Adrenal gland (tissue), 12 donors: ENCODE data around the gene MCF2L. TPM values are rescaled to one million over a fixed set of nuclear protein-coding genes. Genes with fewer than 3 reads are reported as not detected.

Experiments
- DNase-seq, 7 donors: peaks; one replicate each; pipeline ENCODE4 v3.0.0-alpha.2; 2019 to 2020
- H3K27ac ChIP-seq, 5 donors: fragments of 200-600 bp; sonication (generic) in 4 of 5; 1 replicate in 3 of 5; 2 replicates in 2 of 5; pipeline versions ENCODE4 v1.5.1 to v1.8.0; 2016 to 2020; ENCODE audit warnings: mild to moderate bottlenecking in 1 of 5
- H3K27me3 ChIP-seq: fragments of 200-600 bp; 2 replicates; pipeline ENCODE4 v1.8.0; 2021
- H3K36me3 ChIP-seq, 2 donors: fragments of 200-600 bp; replicated peaks in 1 of 2; 1 replicate in 1 of 2; 2 replicates in 1 of 2; pipeline versions ENCODE4 v1.5.1 to v1.8.0; 2018 to 2022
- H3K4me1 ChIP-seq, 2 donors: fragments of 200-600 bp; replicated peaks in 1 of 2; 1 replicate in 1 of 2; 2 replicates in 1 of 2; pipeline versions ENCODE4 v1.5.1 to v1.8.0; 2018 to 2021
- H3K4me3 ChIP-seq, 4 donors: fragments of 200-600 bp; sonication (generic) in 3 of 4; one replicate each; pipeline ENCODE4 v1.5.1; 2016 to 2018
- H3K9me3 ChIP-seq, 3 donors: fragments of 200-600 bp; sonication (generic) in 1 of 3; replicated peaks in 1 of 3; 1 replicate in 2 of 3; 2 replicates in 1 of 3; pipeline versions ENCODE4 v1.5.1 to v1.8.0; 2016 to 2021
- POLR2A ChIP-seq, 2 donors: fragments of 450-650 bp; IDR thresholded peaks; one replicate each; pipeline ENCODE4 v1.6.1; 2017; ENCODE audit warnings: antibody characterized with exemption in 2 of 2, mild to moderate bottlenecking in 2 of 2, moderate library complexity in 1 of 2
- WGBS, 4 donors: extraction: QIAGEN DNeasy Blood & Tissue Kit in 2 of 4; methylation state at CpG; one replicate each; pipeline versions ENCODE4 v1.1.5 to v1.1.7; 2013 to 2017; 5-methylcytosine and 5-hydroxymethylcytosine counted together
- intact Hi-C, 2 donors: fragments of 100-400 bp; cut with DNase I; formaldehyde crosslinking; loops; one replicate each; pipeline versions ENCODE4 v1.14.1 to v1.15.0; 2022 to 2023
- polyA plus RNA-seq, 3 donors: library from polyadenylated mRNA; stranded (reverse); fragments of 200-250 nt in 2 of 3; fragments of 350-450 nt in 1 of 3; fragmentation: Illumina TruSeq in 1 of 3; extraction: RNeasy Lipid Tissue Mini Kit (QIAGEN cat#74804) in 1 of 3; gene quantifications; one replicate each; pipeline ENCODE4 v1.2.3, GENCODE V29; 2013 to 2014
- total RNA-seq, 9 donors: library from RNA; depleted of rRNA in 4 of 9; stranded (reverse); fragments of >200 nt in 4 of 9; fragments of 120-200 nt in 1 of 9; fragmentation: NEBNext Ultra II Directional in 1 of 9; extraction: Animal tissue kit (Norgen Biotek cat#: 25700) in 1 of 9; gene quantifications; one replicate each; pipeline versions ENCODE4 v1.1.0 to v1.2.4, GENCODE V29; 2013 to 2023
- TF ChIP-seq, protein P1 (sequence below), 6 experiments: fragments of 450-650 bp in 4 of 6; fragments of 200-600 bp in 2 of 6; sonication (generic) in 1 of 6; IDR thresholded peaks; 1 replicate in 5 of 6; 2 replicates in 1 of 6; pipeline versions ENCODE4 v1.5.1 to v1.8.0; 2016 to 2021; ENCODE audit warnings: antibody characterized with exemption in 6 of 6, mild to moderate bottlenecking in 2 of 6, moderate library complexity in 1 of 6
- donor health status: healthy with polysubstance abuse.
- donor health status: Bipolar disorder and iron deficiency.
- donor health status: DM: yes; HTN: yes; CAD: no.
- donor health status: DM: no; HTN: no; CAD: no.
- donor health status: DM: no; HTN: no; CAD: no.
- donor health status: DM: yes; HTN: yes; CAD: no.

The MCF2L gene
- total and polyA plus RNA-seq, 12 donors: 7.6 to 49.0 (median 15.3) TPM

DNA sequence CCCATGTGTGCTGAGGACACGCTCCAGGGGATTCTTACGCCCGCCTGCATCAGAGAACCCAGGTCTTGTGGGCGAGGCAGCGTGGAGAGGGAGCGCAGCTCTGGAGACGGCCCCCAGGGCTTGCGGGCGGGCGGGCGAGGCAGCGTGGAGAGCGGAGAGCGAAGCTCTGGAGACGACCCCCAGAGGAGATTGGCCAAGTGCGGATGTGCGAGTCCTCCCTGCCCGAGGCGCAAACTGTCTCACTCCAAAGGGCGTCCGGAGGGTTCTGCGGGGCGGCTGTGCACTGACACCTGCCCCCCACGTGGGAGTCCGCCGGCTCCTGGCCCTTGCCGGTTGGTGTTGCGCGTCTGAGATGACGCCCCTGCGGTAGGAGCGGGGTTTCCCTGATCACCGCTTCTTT is 39.8 kb downstream of the MCF2L start:
- 76 to 88% (median 86%) methylated on average over 10 to 33 of the region's 33 CpGs for WGBS, 4 donors
- intact Hi-C loops: no loop called here
- Histone ChIP-seq H3K9me3 (no peaks in the 10 kb centered on the region), H3K27ac (peak overlapping the region in 2 of 5 donors; percentile 29 to 78), H3K36me3 (no peaks in the 10 kb centered on the region), H3K4me3 (no peak overlapping the region), H3K27me3 (no peaks in the 10 kb centered on the region), H3K4me1 (peaks cover 0 to 12% of the 10 kb centered on the region in 2 donors)
- DNase-seq: no peak
- TF ChIP-seq, protein P1, sequence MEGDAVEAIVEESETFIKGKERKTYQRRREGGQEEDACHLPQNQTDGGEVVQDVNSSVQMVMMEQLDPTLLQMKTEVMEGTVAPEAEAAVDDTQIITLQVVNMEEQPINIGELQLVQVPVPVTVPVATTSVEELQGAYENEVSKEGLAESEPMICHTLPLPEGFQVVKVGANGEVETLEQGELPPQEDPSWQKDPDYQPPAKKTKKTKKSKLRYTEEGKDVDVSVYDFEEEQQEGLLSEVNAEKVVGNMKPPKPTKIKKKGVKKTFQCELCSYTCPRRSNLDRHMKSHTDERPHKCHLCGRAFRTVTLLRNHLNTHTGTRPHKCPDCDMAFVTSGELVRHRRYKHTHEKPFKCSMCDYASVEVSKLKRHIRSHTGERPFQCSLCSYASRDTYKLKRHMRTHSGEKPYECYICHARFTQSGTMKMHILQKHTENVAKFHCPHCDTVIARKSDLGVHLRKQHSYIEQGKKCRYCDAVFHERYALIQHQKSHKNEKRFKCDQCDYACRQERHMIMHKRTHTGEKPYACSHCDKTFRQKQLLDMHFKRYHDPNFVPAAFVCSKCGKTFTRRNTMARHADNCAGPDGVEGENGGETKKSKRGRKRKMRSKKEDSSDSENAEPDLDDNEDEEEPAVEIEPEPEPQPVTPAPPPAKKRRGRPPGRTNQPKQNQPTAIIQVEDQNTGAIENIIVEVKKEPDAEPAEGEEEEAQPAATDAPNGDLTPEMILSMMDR (IDR thresholded peaks at IDR 0.05): no peak
- no peak for TF ChIP-seq POLR2A (IDR thresholded peaks at IDR 0.05)

DNA sequence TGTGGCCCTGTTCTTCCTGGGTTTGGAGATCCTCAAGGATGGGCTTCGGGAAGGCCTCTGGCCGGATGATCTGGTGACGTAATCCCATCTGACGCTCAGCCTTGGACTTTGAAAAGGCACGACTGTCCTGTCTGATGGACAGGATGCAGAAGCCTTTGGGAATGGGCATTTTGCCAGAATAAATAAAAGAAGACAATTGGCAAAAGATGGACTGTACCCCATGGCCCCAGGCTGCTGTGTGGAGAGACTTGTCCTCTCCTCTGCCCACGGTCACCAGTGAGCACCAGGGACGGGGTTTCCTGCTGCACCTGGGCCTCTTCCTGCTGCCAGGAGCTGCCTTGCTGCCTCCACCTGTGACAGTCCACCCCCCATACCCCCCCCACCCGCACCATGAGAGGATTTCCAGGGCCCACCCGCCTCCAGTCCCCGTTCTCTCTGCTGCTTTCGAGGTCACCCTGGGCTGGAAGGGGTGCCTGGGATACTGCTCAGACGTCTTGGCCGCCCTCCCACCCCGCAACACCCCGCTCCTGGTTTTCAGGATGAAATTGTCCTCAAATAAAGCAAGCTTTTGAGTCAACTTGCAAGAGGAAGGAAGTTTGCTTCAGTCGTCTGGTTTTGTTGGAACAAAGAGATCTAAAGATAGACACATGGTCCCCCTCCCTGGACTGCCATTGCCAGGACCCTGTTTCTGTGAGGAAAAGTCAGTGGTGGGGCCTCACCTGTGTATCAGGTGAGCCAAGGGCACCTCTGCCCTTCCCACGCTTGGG is 40.9 kb downstream of the MCF2L start:
- peak overlapping the region in 3 of 5 donors; percentile 44 to 78 (median 78) for H3K27ac ChIP-seq
- H3K36me3 ChIP-seq: no peaks in the 10 kb centered on the region
- H3K27me3 ChIP-seq: no peaks in the 10 kb centered on the region
- H3K4me1 ChIP-seq: peaks cover 0 to 12% of the 10 kb centered on the region in 2 donors
- peak; percentile 22 to 88 (median 49) for DNase-seq
- 23 to 59% (median 44%) methylated on average over 10 to 17 of the region's 17 CpGs for WGBS, 4 donors
- no peak for TF ChIP-seq POLR2A (IDR thresholded peaks at IDR 0.05)
- TF ChIP-seq, protein P1 (IDR thresholded peaks at IDR 0.05): no peak
- intact Hi-C loops: no loop called here
- H3K4me3 ChIP-seq: no peak overlapping the region
- H3K9me3 ChIP-seq: no peaks in the 10 kb centered on the region

DNA sequence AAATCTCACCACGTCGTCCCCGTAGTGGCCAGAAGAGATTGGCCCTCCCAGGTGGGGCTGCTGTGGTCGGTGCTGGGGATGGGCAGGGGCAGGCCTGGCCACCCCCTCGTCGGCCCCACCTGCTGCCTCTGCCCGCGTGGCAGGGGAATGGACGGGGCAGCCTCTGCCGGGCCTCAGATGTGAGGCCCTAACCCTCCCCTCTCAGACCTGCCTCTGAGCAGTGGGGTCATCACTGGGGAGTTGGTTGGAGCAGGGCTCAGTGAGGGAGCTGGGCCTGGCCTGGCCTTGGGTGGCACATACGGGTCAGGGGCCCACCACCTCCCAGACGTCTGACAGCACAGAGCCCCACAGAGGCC is 41.5 kb downstream of the MCF2L start:
- TF ChIP-seq, protein P1 (IDR thresholded peaks at IDR 0.05): no peak
- no peak for TF ChIP-seq POLR2A (IDR thresholded peaks at IDR 0.05)
- H3K27me3 ChIP-seq: no peaks in the 10 kb centered on the region
- H3K9me3 ChIP-seq: no peaks in the 10 kb centered on the region
- no peaks in the 10 kb centered on the region for H3K36me3 ChIP-seq
- intact Hi-C loops: no loop called here
- no peak overlapping the region for H3K4me3 ChIP-seq
- peaks cover 0 to 12% of the 10 kb centered on the region in 2 donors for H3K4me1 ChIP-seq
- 63 to 75% (median 70%) methylated on average over 5 to 12 of the region's 12 CpGs for WGBS, 4 donors
- DNase-seq: no peak
- peak overlapping the region in 3 of 5 donors; percentile 44 to 78 (median 78) for H3K27ac ChIP-seq

DNA sequence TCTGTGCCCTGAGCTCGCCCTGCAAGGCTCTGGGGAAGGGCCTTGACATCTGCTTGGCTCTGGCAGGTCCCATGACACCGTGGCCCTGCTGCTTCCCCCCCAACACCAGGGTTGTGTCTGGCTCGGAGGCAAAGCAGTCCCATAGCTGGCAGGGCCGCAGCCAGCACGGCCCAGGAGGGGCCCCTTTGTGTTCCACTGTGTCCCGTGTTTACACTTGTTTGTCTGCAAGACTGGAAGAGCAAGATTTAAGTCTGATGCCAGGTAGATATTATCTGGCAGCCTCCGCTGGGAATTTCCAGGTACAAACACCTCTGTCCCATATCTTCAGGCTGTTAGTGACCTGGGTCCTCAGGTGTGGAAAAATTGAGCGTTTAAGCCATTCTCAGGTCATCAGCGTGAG is 44.3 kb downstream of the MCF2L start:
- DNase-seq: no peak
- peaks cover 0 to 12% of the 10 kb centered on the region in 2 donors for H3K4me1 ChIP-seq
- no peaks in the 10 kb centered on the region for H3K27me3 ChIP-seq
- intact Hi-C loops: no loop called here
- no peaks in the 10 kb centered on the region for H3K36me3 ChIP-seq
- 65 to 83% (median 80%) methylated on average over 4 to 9 of the region's 9 CpGs for WGBS, 4 donors
- no peak overlapping the region for H3K27ac ChIP-seq
- no peak overlapping the region for H3K4me3 ChIP-seq
- no peaks in the 10 kb centered on the region for H3K9me3 ChIP-seq
- TF ChIP-seq, protein P1 (IDR thresholded peaks at IDR 0.05): no peak
- no peak for TF ChIP-seq POLR2A (IDR thresholded peaks at IDR 0.05)
